K562 (cell line): Measurements from ENCODE around the gene NEK2. TPM values are rescaled to one million over a fixed set of nuclear protein-coding genes. Genes with fewer than 3 reads are reported as not detected.

Source experiments
- ATAC-seq: fragments of 200-7000 bp; cut with Tn5 transposase; 3 replicates; pipeline ENCODE4 v1.9.1; 2020; ENCODE audit warnings: moderate library complexity
- BruUV-seq: library from RNA; stranded (reverse); fragments of 400-500 nt; replicated peaks from 2 replicates; lab custom pipeline; 2021; lab: Mats Ljungman, UMichigan
- CTCF ChIA-PET: fragments of 300-600 bp; formaldehyde crosslinking; extraction: SDS; loops from one replicate; lab custom pipeline; 2021; ENCODE audit warnings: low intra/inter-chr PET ratio; lab: Yijun Ruan, JAX
- POLR2A ChIA-PET: fragments of 300-600, 350-650 bp; sonication (Branson Sonifier 250); formaldehyde crosslinking; extraction: SDS; loops from one replicate; lab custom pipeline; 2021; ENCODE audit warnings: antibody characterized with exemption, inconsistent platforms; lab: Yijun Ruan, JAX
- DNase-seq, 4 experiments: peaks; one replicate each; pipeline versions ENCODE4 v3.0.0 to v3.0.0-alpha.2; 2011 to 2018; ENCODE audit warnings: low spot score in 3 of 4, mixed read lengths in 3 of 4; ENCODE audit errors: extremely low read depth in 1 of 4
- FAIRE-seq: peaks from 2 replicates; lab custom pipeline; 2011; peaks lifted over from hg19 to GRCh38; lab: Jason Lieb, UNC
- H2AFZ ChIP-seq: 2 replicates; pipeline ENCODE4 v1.6.0; 2011; ENCODE audit warnings: low read depth, low read length, control low read depth, inconsistent platforms
- H3K27ac ChIP-seq: fragments of 200-600 bp; 3 replicates; pipeline ENCODE4 v1.8.0; 2011; ENCODE audit warnings: low read depth, mild to moderate bottlenecking, control low read depth, inconsistent platforms, low read length, moderate library complexity, mixed read lengths; ENCODE audit errors: extremely low read depth
- H3K27me3 ChIP-seq, 2 experiments: fragments of 300-600 bp in 1 of 2; 2 replicates in 1 of 2; 3 replicates in 1 of 2; pipeline versions ENCODE4 v1.6.0 to v1.8.0; 2011; ENCODE audit warnings: inconsistent platforms in 2 of 2, low read length in 2 of 2, mild to moderate bottlenecking in 1 of 2, mixed read lengths in 1 of 2, moderate library complexity in 1 of 2; ENCODE audit not compliant: control insufficient read depth in 2 of 2, insufficient read depth in 2 of 2
- H3K36me3 ChIP-seq: fragments of 300-600 bp; 3 replicates; pipeline ENCODE4 v1.8.0; 2011; ENCODE audit warnings: mild to moderate bottlenecking, low read length, inconsistent platforms; ENCODE audit not compliant: control insufficient read depth, insufficient read depth
- H3K4me1 ChIP-seq, 2 experiments: fragments of 200-600 bp in 1 of 2; replicated peaks in 1 of 2; 2 replicates in 1 of 2; 3 replicates in 1 of 2; pipeline versions ENCODE4 v1.5.1 to v1.8.0; 2011; ENCODE audit warnings: inconsistent platforms in 2 of 2, low read length in 2 of 2, mild to moderate bottlenecking in 1 of 2, mixed read lengths in 1 of 2, moderate library complexity in 1 of 2; ENCODE audit not compliant: control insufficient read depth in 2 of 2, insufficient read depth in 2 of 2
- H3K4me2 ChIP-seq: 2 replicates; pipeline ENCODE4 v1.6.1; 2011; ENCODE audit warnings: low read length, control low read depth, inconsistent platforms, mixed read lengths; ENCODE audit not compliant: insufficient read depth
- H3K4me3 ChIP-seq: fragments of 200-600 bp; sonication (generic), shearing (Covaris generic); 2 replicates; pipeline ENCODE4 v1.5.1; 2016; ENCODE audit warnings: control low read depth, inconsistent platforms
- H3K79me2 ChIP-seq: fragments of 200-600 bp; 3 replicates; pipeline ENCODE4 v1.8.0; 2011; ENCODE audit warnings: low read length, inconsistent platforms; ENCODE audit not compliant: control insufficient read depth, insufficient read depth
- H3K9ac ChIP-seq, 2 experiments: 2 replicates each; pipeline versions ENCODE4 v1.6.0 to v1.6.1; 2011; ENCODE audit warnings: low read depth in 2 of 2, low read length in 2 of 2, control low read depth in 1 of 2, inconsistent platforms in 1 of 2, mild to moderate bottlenecking in 1 of 2, mixed read lengths in 1 of 2; ENCODE audit not compliant: insufficient read depth in 1 of 2
- H3K9me1 ChIP-seq: one replicate; pipeline ENCODE4 v1.6.0; 2011; ENCODE audit warnings: inconsistent platforms, mild to moderate bottlenecking, low read length, moderate library complexity; ENCODE audit not compliant: control insufficient read depth, insufficient read depth
- H3K9me3 ChIP-seq: replicated peaks from 2 replicates; pipeline ENCODE4 v1.5.1; 2011; ENCODE audit warnings: low read depth, low read length, inconsistent platforms; ENCODE audit not compliant: control insufficient read depth, insufficient read depth
- H4K20me1 ChIP-seq: replicated peaks from 2 replicates; pipeline ENCODE4 v1.6.1; 2011; ENCODE audit warnings: low read length, inconsistent platforms, mixed read lengths; ENCODE audit not compliant: control insufficient read depth, insufficient read depth
- CGGBP1 ChIP-seq: fragments of 250-450 bp; sonication (Bioruptor Pico); IDR thresholded peaks from 2 replicates; pipeline ENCODE4 v1.9.0; 2021; ENCODE audit warnings: mild to moderate bottlenecking
- CREB5 ChIP-seq: fragments of 250-450 bp; sonication (Bioruptor Pico); IDR thresholded peaks from 2 replicates; pipeline ENCODE4 v1.5.0; 2020; ENCODE audit warnings: mild to moderate bottlenecking
- KLF10 ChIP-seq: fragments of 250-450 bp; sonication (Bioruptor Pico); IDR thresholded peaks from 2 replicates; pipeline ENCODE4 v1.6.1; 2021; ENCODE audit warnings: matching md5 sums
- MYNN ChIP-seq, 2 experiments: sonication (generic); formaldehyde crosslinking in 1 of 2; IDR thresholded peaks; 2 replicates each; pipeline versions ENCODE4 v1.5.0 to v1.6.1; 2016 to 2020; ENCODE audit warnings: antibody characterized with exemption in 1 of 2, missing genetic modification reagents in 1 of 2
- NFE2 ChIP-seq: IDR thresholded peaks from 2 replicates; pipeline ENCODE4 v1.6.1; 2014; ENCODE audit warnings: antibody characterized with exemption, low read depth
- PHB2 ChIP-seq: fragments of 450-650 bp; IDR thresholded peaks from 2 replicates; pipeline ENCODE4 v1.6.1; 2017; ENCODE audit warnings: low read depth
- PHF20 ChIP-seq: fragments of 450-650 bp; IDR thresholded peaks from 2 replicates; pipeline ENCODE4 v1.6.1; 2018; ENCODE audit not compliant: partially characterized antibody
- PTTG1 ChIP-seq: fragments of 450-650 bp; IDR thresholded peaks from 2 replicates; pipeline ENCODE4 v1.6.1; 2016; ENCODE audit warnings: low read depth, mild to moderate bottlenecking, missing genetic modification characterization, missing compliant biosample characterization
- SIN3A ChIP-seq, 2 experiments: fragments of 150-350 bp in 1 of 2; IDR thresholded peaks; 2 replicates each; pipeline ENCODE4 v1.6.1; 2011 to 2016; ENCODE audit warnings: borderline replicate concordance in 2 of 2, low read depth in 2 of 2, low read length in 2 of 2, mild to moderate bottlenecking in 2 of 2, moderate library complexity in 2 of 2; ENCODE audit not compliant: control insufficient read depth in 1 of 2
- SMARCC2 ChIP-seq: fragments of 450-650 bp; IDR thresholded peaks from 2 replicates; pipeline ENCODE4 v1.6.1; 2017; ENCODE audit warnings: antibody characterized with exemption, moderate library complexity, mild to moderate bottlenecking, low read depth
- ZC3H8 ChIP-seq: fragments of 450-650 bp; IDR thresholded peaks from 2 replicates; pipeline ENCODE4 v1.6.1; 2017
- ZNF134 ChIP-seq: fragments of 250-450 bp; sonication (Bioruptor Pico); conservative IDR thresholded peaks from 2 replicates; pipeline ENCODE4 v1.4.0; 2020
- ZNF140 ChIP-seq: fragments of 250-450 bp; sonication (Bioruptor Pico); IDR thresholded peaks from 2 replicates; pipeline ENCODE4 v1.8.0; 2021; ENCODE audit warnings: moderate library complexity, mild to moderate bottlenecking, inconsistent platforms
- ZNF280A ChIP-seq: fragments of 450-650 bp; IDR thresholded peaks from 2 replicates; pipeline ENCODE4 v1.6.1; 2018; ENCODE audit warnings: mild to moderate bottlenecking, low read depth; ENCODE audit not compliant: partially characterized antibody
- WGBS: fragments of 100-300 bp; shearing (Covaris generic); methylation state at CpG from one replicate; pipeline ENCODE4 v1.1.6; 2016; ENCODE audit warnings: low coverage, mixed read lengths; ENCODE audit not compliant: insufficient coverage; ENCODE audit errors: missing lambda C conversion rate; 5-methylcytosine and 5-hydroxymethylcytosine counted together
- in situ Hi-C: fragments of 300-500 bp; cut with MboI; formaldehyde crosslinking; loops from 4 replicates; pipeline ENCODE4 v1.15.0; 2018; ENCODE audit warnings: inconsistent platforms, mixed read lengths
- intact Hi-C: fragments of 100-400 bp; cut with micrococcal nuclease; formaldehyde crosslinking; loops from 2 replicates; pipeline ENCODE4 v1.14.2; 2022
- polyA plus RNA-seq, 8 experiments: library from polyadenylated mRNA; depleted of rRNA in 4 of 8; stranded (reverse) in 5 of 8; unstranded in 3 of 8; fragments of >200 nt; fragmentation: Nextera tagmentation in 2 of 8; fragmentation: Illumina TruSeq in 1 of 8; extraction: Ambion mirVana in 2 of 8; extraction: Trizol in 1 of 8; gene quantifications; 2 replicates each; pipeline versions ENCODE4 v1.2.1 to v1.2.3, GENCODE V29; 2011 to 2014; ENCODE audit warnings: inconsistent platforms in 1 of 8, missing spikeins in 1 of 8
- total RNA-seq, 7 experiments: library from RNA; depleted of rRNA in 6 of 7; stranded (reverse); fragments of >200 nt in 6 of 7; fragmentation: Illumina TruSeq in 2 of 7; extraction: Trizol in 2 of 7; gene quantifications; 2 replicates each; pipeline versions ENCODE4 v1.2.1 to v1.2.3, GENCODE V29; 2011 to 2021; ENCODE audit warnings: low replicate concordance in 1 of 7
- TF ChIP-seq, protein P1 (sequence below): sonication (generic); formaldehyde crosslinking; IDR thresholded peaks from 2 replicates; pipeline ENCODE4 v1.8.0; 2022; ENCODE audit warnings: missing genetic modification reagents, mild to moderate bottlenecking, moderate library complexity, borderline replicate concordance

Gene NEK2
- total and polyA plus RNA-seq, 9 of the 15 experiments (the other 6 are each of a cell fraction or from before 2014, with no cell fraction given), result 30.0 to 74.7 (median 66.4) TPM

GRCh38 chr1:211638689-211639101 is 36.7 kb downstream of the NEK2 start:
- no peak for ATAC-seq
- H3K27ac ChIP-seq, result no peak overlapping the region

More at GRCh38 chr1:211638689-211639101, 36.7 kb downstream of the NEK2 start:
- POLR2A ChIA-PET, result interaction anchor here (0.6 to 1.6 kb wide), 3 partner anchors 10 to 542 kb away, joined by 3 to 6 read pairs (median 5); no protein-coding TSS in a partner anchor
- DNase-seq (no peak), FAIRE-seq (no peak)
- 64% methylated on average over 5 of the region's 5 CpGs for WGBS
- Histone ChIP-seq H3K9me3 (no peaks in the 10 kb centered on the region), H4K20me1 (no peaks in the 10 kb centered on the region), H3K4me1 (peaks cover 6% of the 10 kb centered on the region in 2 experiments; a peak in 4 of 5 replicates), H2AFZ (0 out of 2 replicates have a peak overlapping the region, but pooled peaks have one; percentile 32), H3K36me3 (no peaks in the 10 kb centered on the region), H3K79me2 (no peaks in the 10 kb centered on the region), H3K4me3 (no peak overlapping the region), H3K9ac (no peak overlapping the region), H3K9me1 (no peaks in the 10 kb centered on the region), H3K4me2 (no peak overlapping the region), H3K27me3 (no peaks in the 10 kb centered on the region)
- intact Hi-C loops (no loop called here), in situ Hi-C loops (no loop called here)
- TF ChIP-seq SMARCC2, result no peak
- TF ChIP-seq ZNF280A, result no peak
- TF ChIP-seq CGGBP1 (CRISPR knock-in tag), result no peak
- TF ChIP-seq PHF20, result no peak
- TF ChIP-seq ZNF140 (CRISPR knock-in tag), result no peak
- no peak for TF ChIP-seq SIN3A (IDR thresholded peaks at IDR 0.05; ENCODE audit: borderline replicate concordance in 2 of 2, control insufficient read depth in 1 of 2, low read depth in 2 of 2, low read length in 2 of 2)
- no peak for TF ChIP-seq MYNN (IDR thresholded peaks at IDR 0.05)
- TF ChIP-seq MYNN (CRISPR knock-in tag; IDR thresholded peaks at IDR 0.05), result no peak
- no peak for TF ChIP-seq CREB5 (CRISPR knock-in tag)
- no peak for TF ChIP-seq PTTG1 (tag)
- no peak for TF ChIP-seq ZNF134
- no peak for TF ChIP-seq ZC3H8
- TF ChIP-seq, protein P1, sequence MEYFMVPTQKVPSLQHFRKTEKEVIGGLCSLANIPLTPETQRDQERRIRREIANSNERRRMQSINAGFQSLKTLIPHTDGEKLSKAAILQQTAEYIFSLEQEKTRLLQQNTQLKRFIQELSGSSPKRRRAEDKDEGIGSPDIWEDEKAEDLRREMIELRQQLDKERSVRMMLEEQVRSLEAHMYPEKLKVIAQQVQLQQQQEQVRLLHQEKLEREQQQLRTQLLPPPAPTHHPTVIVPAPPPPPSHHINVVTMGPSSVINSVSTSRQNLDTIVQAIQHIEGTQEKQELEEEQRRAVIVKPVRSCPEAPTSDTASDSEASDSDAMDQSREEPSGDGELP (CRISPR knock-in tag), result no peak
- no peak for TF ChIP-seq NFE2
- no peak for TF ChIP-seq KLF10 (CRISPR knock-in tag)
- no peak for TF ChIP-seq PHB2
- BruUV-seq, result no TSS peak
- CTCF ChIA-PET, result no interaction called here
